Epithelial cell of prostate (primary cell): Measurements from ENCODE around the gene FBLN7.
"Not testable (repeated sequence)": the region's sequence is repeated elsewhere in the genome, so short reads cannot be mapped to it uniquely, and the experiment has no call there.

Experiments used
- DNase-seq: peaks from one replicate; pipeline ENCODE4 v3.0.0-alpha.2; 2011; ENCODE audit warnings: low read depth, low spot score
- H3K27ac ChIP-seq: fragments of 450-650 bp; 2 replicates; pipeline ENCODE4 v1.5.1; 2017; ENCODE audit warnings: mild to moderate bottlenecking

FBLN7 gene

DNA sequence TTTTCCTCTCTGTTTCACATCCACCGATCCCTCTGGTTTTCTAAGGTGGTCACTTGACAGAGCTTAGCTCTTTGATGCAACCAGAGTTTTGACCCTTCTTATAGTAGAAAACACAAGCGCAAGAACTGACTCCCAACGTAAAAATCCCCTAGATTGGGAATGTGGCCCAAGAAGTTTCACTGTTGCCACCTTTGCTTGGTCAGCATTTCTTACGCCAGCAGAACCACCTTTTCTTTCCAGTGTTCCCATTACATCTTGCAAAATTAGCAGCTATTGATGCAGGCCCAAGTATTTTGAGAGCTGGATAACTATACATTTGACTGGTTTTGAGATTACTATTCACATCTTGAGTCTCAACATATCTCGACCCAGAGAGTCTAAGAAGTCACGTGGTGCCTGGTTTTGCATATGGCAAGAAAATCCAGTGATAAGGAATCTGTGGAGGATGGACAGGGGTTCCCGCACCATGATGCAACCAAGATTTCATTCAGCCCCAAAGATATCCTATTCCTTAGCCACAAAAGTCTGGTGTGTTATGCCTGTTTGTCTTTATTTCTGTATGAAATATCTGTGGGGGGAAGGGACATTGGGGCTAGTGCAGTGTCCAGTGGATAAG lies 37.9 kb downstream of the FBLN7 start:
- no peak for DNase-seq
- H3K27ac ChIP-seq, result no peak overlapping the region

DNA sequence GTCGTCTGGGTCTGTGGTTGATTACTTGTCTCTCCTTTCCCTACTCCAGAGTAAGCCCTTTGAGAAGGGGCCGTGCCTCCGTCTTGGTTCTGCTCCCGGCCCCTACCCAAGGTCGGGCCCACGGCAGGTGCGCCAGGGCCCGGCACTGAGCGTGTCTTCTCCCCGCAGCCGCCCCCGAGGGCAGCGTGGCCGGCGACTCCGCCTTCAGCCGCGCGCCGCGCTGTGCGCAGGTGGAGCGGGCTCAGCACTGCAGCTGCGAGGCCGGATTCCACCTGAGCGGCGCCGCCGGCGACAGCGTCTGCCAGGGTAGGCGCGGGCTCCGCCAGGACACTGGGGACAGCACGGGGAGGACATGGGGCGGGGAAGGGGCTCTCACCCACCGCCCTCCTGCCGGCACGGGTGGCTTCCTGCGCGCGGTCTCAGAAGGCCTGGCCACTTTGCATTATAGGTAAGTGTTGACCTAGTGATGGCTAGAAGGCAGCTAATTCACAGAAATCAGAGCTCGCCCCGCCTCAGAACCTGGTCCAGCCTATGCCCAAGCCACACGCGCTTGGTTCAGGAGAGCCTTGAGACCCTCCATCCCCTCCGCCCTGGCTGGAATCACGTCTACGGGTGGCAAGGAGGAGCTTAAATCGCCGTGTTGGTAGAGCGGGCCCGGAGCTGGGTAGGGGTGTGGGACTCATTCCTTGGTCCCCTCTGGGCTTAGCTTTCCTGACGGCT lies 43.5 kb downstream of the FBLN7 start:
- DNase-seq, result no peak
- H3K27ac ChIP-seq, result no peak overlapping the region

DNA sequence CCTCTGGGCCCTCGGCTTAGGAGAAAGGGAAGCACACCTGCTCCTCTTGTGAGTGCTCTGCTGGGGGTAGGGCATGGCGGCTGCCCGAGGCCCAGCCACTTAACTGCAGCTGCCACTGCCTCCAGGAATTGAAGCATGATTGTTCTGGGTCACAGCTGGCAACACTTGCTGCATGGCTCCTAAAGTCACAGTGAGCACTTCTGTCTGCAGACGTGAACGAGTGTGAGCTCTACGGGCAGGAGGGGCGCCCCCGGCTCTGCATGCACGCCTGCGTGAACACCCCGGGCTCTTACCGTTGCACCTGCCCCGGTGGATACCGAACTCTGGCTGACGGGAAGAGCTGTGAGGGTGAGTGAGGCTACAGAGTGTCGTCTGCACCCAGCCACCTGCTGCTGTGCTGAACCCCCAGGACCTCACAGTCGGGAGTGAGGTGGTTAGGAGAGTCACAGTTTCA lies 44.4 kb downstream of the FBLN7 start:
- H3K27ac ChIP-seq, result no peak overlapping the region
- no peak for DNase-seq

DNA sequence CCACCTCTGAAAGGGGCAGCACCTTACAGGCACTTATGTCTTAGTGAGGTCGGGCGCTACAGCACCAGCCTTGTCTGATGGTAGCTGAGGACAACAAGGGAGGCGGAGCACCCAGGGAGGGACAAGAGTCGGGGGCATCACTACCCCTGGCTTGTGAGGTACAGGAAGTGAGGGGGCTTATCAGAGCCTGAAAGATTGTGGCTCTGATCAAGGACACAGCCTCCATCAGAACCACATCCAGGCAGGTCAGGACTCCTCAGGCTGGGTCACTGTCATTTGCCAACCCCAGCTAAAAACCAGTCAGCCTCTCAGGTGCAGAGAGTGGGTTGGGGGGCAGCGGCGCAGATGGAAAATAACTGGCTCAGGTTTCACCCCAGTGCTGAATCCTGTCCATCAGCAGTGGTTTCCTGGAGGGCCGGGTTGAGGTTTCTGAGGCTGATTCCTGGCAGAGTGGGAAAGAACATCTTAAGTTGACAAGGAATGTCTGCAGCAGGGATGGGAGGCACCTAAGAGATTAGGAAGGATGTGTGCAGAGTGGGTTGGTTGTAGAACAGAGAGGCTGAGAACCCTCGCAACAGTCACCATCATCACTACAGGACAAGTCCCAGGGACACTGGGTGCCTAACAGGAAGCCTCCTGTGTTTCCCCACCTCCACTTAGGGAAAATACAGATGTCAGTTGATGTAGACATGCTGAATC lies 45.3 kb downstream of the FBLN7 start:
- H3K27ac ChIP-seq, result no peak overlapping the region
- no peak for DNase-seq

DNA sequence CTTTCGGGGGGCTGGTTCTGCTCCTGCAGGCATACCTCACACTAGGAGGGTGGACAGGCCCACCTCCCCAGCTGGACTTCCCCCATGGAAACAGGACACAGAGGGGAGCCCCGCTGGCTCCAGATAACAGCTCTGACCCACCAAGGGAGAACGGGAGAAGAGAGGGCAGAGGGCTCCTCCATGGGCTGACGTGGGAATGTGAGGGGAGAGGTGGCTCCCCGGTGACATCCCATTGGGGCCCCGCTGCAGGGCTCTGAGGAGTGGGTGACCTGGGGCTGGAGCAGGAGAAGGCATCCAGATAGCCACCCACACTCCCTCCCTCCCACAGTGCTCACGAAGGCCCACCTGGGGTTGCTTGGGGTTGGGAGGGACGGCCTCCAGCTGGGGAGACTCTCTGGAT lies 45.9 kb downstream of the FBLN7 start:
- no peak overlapping the region for H3K27ac ChIP-seq
- no peak for DNase-seq

DNA sequence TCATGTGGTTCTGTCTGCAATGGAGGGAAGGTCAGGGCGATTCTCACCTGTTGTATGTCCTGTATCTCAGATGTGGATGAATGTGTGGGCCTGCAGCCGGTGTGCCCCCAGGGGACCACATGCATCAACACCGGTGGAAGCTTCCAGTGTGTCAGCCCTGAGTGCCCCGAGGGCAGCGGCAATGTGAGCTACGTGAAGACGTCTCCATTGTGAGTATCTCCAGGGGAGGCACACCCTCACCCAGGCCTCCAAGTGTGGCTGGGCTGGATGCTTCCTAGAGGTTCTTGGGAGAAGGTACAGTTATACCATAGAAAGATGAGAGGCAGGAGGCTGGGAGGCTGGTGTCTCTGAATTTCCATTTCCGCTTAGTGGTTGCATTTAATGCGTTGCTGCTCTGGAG lies 46.9 kb downstream of the FBLN7 start:
- no peak for DNase-seq
- H3K27ac ChIP-seq, result no peak overlapping the region

DNA sequence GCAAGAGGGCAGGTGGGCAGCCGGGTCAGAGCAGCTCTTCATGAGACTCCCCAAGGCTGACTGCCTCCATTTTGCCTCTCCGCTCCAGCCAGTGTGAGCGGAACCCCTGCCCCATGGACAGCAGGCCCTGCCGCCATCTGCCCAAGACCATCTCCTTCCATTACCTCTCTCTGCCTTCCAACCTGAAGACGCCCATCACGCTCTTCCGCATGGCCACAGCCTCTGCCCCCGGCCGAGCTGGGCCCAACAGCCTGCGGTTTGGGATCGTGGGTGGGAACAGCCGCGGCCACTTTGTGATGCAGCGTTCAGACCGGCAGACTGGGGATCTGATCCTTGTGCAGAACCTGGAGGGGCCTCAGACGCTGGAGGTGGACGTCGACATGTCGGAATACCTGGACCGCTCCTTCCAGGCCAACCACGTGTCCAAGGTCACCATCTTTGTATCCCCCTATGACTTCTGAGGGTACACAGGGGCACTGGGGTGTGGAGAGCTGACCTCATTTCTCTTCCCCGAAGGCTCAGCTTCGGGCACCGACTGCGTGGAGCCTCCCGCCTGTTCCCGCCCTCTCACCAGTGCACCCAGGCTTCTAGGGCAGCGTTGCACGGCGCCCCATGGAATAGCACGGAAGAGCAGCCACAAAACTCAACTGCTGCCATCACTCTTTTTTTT lies 49.0 kb downstream of the FBLN7 start:
- no peak for DNase-seq
- peak overlapping the region; percentile 59 for H3K27ac ChIP-seq

DNA sequence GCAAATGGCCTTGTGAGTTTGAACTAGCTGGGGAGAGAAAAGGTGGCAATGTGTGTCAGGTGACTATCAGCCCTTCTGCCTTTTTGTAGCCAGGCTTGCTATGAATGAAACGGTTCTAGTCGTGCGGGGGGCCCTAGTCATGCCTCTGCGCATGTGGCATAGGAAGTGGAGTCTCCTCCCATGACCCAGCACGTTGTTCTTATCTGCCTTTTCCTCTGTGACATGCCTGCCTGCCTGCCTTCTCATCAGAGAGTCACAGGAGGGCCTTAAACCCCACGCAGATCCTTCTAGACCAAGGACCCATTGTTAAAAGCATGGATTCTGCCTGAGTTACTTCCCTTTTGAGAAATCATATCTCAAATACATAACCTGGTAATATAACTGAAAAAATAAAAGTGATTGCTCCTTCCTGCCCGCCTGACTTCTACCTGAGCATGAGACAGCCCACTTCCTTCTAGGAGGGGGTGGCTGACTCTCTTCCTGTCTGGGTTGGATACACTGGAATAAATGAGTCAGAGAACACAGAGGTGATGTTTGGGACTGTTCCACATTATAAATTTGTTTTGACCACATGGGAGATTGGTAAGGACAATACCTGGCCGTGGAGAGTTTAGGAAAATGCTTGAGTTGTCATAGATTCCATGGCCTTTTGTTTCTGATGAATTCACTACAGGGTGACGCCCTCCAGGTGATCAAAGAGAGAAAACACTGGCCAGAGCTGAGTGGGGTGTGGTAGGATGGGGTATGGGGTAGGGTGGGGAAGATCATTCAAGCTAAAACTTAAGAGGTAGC lies 49.8 kb downstream of the FBLN7 start:
- DNase-seq, result peak; percentile 18
- peak overlapping the region; percentile 59 for H3K27ac ChIP-seq

DNA sequence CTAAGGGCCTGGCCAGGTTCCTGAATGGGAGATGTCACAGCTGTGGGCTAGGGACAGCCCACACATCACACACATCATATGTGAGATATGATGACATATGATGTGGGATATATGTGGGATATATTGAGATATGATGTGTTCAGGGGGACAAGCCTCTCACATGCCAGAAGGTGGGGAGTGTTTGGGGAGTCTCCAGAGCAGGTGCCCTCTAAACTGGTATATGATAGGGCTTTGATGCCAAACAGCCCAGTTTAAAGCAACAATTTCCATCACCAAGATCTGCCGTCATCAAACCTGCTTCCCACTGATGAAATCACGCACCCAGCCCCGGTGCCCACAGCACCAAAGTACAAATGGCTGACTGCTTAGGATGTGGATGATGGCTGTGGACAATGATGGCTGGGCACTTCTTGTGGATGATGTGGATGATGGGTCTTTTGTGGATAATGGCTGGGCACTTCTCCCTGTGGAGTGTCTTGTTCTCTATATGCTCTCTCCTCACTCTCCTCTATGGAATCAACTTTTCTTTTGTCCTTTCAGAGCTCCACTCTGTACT lies 50.9 kb downstream of the FBLN7 start:
- no peak overlapping the region for H3K27ac ChIP-seq
- no peak for DNase-seq

DNA sequence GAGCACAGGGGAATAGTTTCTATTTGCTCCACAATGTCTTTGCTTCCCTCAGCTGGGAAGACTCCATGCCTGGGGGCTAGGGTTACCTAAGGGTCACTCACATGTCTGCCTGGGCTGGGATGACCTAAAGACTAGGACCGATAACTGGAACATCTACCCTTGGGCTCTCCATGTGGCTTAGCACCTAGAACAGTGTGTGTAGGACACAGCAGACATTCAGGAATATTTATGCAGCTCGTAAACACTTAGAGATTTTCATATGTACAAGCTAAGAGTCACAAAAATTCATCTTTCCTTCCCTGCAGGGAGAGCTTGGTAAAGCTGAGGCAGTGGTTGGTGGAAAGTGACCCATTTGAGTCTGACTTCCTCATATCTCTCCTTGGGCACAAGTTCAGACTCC lies 55.8 kb downstream of the FBLN7 start:
- no peak for DNase-seq
- H3K27ac ChIP-seq, result no peak overlapping the region

DNA sequence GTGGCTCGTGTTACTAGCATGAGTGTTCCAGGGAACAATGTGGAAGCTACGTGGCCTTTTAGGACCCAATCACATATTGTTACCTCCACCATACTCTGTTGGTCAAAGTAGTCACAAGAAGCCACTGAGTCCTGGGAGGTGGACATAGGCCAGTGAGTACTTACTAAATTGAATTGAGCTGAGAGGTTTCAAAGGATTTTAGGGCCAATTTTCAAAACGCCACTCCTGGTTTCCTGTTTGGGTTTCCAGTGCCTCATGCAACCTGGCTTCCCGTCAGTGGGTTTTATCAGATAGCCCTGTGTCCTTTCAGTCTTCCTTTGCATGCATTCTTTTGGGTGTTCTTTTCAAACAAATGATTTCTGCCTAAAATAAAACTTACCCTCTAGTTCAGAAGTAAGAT lies 56.3 kb downstream of the FBLN7 start:
- no peak overlapping the region for H3K27ac ChIP-seq
- DNase-seq, result no peak

DNA sequence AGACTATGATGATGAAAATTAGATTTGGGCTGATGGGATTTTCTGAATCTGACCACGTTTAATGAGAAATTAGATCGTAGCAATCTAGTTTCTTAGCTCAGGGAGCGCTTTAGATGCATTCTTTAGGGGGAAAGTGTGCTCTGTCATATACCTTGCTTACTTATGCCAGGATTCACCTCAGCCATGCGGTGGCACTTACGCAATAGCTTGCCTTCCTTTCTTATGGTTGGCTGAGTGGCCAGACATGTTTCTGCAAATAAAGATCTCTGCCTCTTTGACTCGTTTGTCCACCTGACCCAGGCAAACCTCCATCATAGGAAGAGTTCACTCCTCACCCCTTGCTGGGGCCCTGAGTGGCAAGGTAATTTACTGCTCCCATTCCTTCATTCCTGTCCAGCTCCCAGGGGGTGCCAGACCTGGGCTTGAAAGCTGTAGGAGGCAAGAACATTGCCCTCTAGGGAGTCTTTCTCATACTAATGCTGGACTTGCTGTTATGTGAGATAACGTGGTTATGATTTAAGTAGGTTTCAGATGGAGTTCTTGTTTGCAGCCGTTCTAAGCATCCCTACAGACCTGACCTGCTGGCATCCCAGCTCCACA lies 57.1 kb downstream of the FBLN7 start:
- no peak for DNase-seq
- H3K27ac ChIP-seq, result no peak overlapping the region

DNA sequence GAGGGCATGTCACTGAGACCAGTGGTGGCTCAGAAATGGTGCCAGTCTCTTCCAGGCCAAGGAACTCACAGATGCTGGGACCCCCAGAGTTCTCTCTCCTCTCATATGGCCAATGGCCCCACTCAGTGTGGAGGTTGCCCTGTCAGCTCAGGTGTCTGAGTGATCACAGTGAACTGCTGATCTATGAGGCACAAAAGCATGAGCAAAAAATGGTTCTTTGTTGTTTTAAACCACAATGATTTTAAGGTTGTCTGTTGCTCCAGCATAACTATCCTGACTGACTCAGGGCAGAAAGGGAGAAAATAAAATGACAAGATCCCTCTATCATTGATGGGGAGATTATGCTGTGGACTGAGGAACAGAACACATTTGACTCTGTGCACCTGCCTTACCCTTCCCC lies 57.8 kb downstream of the FBLN7 start:
- H3K27ac ChIP-seq, result no peak overlapping the region
- no peak for DNase-seq

DNA sequence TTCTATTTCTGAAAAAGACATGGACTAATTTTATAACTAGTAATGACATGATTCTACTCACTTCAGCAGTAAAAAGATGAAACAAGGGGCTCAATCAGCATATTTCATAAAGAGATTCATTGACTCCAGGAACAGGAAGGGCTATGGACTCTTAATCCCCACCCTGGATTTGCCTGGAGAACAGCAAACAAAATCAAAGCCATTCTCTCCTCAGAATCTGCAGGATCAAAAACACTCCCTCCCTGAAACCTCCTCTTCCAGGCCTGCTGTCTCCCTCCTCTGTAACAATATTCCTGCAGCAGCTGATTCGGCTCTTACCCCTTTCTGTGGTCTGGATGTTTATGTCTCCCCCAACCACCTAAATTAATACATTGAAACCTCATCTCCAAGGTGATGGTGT lies 59.7 kb downstream of the FBLN7 start:
- DNase-seq, result no peak
- no peak overlapping the region for H3K27ac ChIP-seq

DNA sequence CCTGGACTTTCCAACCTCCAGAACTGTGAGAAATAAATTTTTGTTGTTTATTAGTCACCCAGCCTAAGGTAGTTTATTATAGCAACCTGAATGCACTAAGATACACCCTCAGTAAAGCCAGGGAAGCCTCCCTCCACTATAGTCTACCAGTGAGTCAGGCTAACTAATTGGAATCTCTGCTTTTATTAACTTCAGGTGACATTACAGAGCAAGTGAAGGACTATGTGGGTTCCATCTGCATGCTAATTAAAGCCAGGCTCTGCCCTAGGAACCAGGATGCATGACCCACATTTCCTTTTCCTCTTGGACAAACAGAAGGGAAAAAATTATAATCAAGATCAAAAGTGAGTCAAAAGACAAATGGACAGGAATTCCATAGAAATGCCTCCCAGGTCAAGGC lies 60.6 kb downstream of the FBLN7 start:
- no peak overlapping the region for H3K27ac ChIP-seq
- DNase-seq, result no peak

DNA sequence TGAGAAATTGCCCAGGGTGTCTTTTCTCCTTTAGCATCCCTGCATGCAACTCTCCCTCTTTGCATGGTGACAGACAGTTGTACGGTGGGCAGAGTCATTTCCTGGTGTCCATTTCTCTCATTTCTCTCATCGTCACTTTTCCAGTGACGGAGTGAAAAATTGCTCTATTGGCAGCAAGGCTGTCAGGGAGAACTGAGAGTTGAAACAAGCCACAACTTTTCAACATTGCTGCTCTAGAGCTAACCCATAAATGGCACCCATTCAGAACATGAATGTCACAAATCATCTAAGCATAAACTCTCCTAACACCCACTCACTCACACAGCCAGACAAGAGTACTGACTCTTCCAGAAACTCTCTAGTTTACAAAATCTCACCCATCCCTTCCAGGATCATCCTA lies 61.0 kb downstream of the FBLN7 start:
- DNase-seq, result no peak
- H3K27ac ChIP-seq, result no peak overlapping the region

DNA sequence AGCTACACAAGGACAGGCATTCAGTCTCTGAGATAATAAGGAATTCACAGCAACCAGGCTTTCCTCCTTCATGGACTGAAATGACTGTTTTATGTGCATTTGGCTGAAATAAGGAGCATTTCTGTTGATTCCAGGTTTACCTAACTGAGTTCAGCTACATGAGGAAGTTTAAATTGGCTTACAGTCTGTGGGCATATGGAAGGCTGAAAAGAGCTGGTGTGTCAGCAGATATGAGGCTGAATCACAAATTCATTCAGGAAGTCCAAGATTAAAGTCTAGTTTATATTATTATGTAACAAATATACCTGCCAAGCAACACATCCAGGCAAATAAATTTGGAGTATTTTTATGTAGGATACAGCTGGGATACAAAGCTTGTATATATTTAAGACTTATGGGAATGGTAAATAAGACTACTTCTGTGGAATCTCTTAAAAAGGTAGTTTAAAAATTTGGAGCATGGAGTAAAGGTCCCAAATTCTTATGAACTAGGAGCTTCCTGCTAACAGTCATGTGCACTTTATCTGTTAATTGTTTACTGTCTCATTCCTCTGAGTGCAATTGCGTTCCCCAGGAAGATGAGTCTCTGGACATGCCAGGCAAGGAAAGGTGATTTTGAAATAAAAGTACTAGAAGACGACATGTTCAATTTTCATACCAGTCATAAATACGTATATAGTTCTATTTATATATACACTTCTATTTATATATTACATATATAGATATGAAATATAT lies 63.7 kb downstream of the FBLN7 start:
- DNase-seq, result no peak

DNA sequence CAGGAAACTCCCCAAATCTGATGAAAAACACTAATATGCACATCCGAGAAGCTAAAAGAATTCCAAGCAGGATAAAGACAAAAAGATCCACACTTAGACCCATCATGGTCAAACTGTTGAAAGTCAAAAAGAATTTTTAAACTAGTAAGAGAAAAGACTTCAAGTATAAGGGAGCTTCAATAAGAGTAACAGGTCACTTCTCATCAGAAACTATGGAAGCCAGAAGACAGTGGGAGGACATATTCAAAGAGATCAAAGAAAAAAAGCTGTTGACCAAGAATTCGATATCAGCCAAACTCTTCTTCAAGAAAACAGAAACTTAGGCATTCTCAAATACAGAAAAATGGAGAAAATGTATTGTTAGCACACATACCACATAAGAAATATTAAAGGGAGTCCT lies 66.2 kb downstream of the FBLN7 start:
- DNase-seq, result no peak

More for the DNA sequence above, 63.7 kb downstream of the FBLN7 start:
- no peak overlapping the region for H3K27ac ChIP-seq

DNA sequence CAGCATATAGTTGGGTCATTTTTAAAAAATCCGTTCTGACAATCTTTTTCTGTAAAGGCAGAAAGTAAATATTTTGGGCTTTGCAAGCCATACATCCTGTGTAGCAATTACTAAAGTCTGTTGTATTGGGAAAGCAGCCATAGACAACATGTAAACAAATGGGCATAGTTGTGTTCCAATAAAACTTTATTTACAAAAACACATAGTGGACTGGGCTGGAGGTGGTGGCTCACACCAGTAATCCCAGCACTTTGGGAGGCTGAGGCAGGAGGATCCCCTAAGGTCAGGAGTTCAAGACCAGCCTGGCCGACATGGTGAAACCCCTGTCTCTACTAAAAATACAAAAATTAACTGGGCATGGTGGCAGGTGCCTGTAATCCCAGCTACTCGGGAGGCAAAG lies 69.7 kb downstream of the FBLN7 start:
- DNase-seq, H3K27ac ChIP-seq: not testable (repeated sequence)

More for the DNA sequence above, 66.2 kb downstream of the FBLN7 start:
- no peak overlapping the region for H3K27ac ChIP-seq
